AG20443 (cell line): Measurements from ENCODE around the gene CEND1.
"Not testable (repeated sequence)": the region's sequence is repeated elsewhere in the genome, so short reads cannot be mapped to it uniquely, and the experiment has no call there.

Experiments
- DNase-seq: peaks from one replicate; pipeline ENCODE4 v3.0.0; 2012; ENCODE audit warnings: low spot score, mixed read lengths

CEND1 gene

GRCh38 chr11:763549-764321 lies 26.2 kb downstream of the CEND1 start:
- DNase-seq = no peak

- no peak for DNase-seq
These were observed 26.8 kb downstream of the CEND1 start for GRCh38 chr11:763073-763463.

- peak; percentile 85 for DNase-seq
These were observed 27.3 kb downstream of the CEND1 start for GRCh38 chr11:762421-763072.

GRCh38 chr11:761526-762108 lies 28.3 kb downstream of the CEND1 start:
- no peak for DNase-seq

- no peak for DNase-seq
These were observed 29.7 kb downstream of the CEND1 start for GRCh38 chr11:760236-760635.

GRCh38 chr11:749731-750130 lies 40.2 kb downstream of the CEND1 start:
- DNase-seq = no peak

GRCh38 chr11:748007-748359 lies 41.9 kb downstream of the CEND1 start:
- DNase-seq = peak; percentile 36

GRCh38 chr11:747158-748006 lies 42.5 kb downstream of the CEND1 start, which contains the start of gene TALDO1:
Gene TALDO1 (plus strand): TSS chr11:747464. CDS start chr11:747482, 18 bp downstream.
- DNase-seq = peak; percentile 98

GRCh38 chr11:746289-747157 lies 43.4 kb downstream of the CEND1 start:
- no peak for DNase-seq

- no peak for DNase-seq
These were observed 44.5 kb downstream of the CEND1 start for GRCh38 chr11:745428-745827.

GRCh38 chr11:742571-743201 lies 47.2 kb downstream of the CEND1 start:
- no peak for DNase-seq

GRCh38 chr11:742156-742546 lies 47.7 kb downstream of the CEND1 start:
- DNase-seq = no peak

GRCh38 chr11:737899-738298 lies 52.0 kb downstream of the CEND1 start:
- DNase-seq = not testable (repeated sequence)

GRCh38 chr11:737366-737765 lies 52.5 kb downstream of the CEND1 start:
- peak; percentile 10 for DNase-seq
